Measurements from ENCODE around the gene AEBP2.
"Not testable (repeated sequence)": the region's sequence is repeated elsewhere in the genome, so short reads cannot be mapped to it uniquely, and the experiment has no call there.

AEBP2 gene

GRCh38 chr12:19458733-19459132 lies 19.4 kb downstream of the AEBP2 start:
- DNase-seq, result no peak

- DNase-seq, result no peak
These were observed 22.7 kb downstream of the AEBP2 start for GRCh38 chr12:19461999-19462398.

- DNase-seq, result no peak
These were observed 23.1 kb downstream of the AEBP2 start for GRCh38 chr12:19462406-19462805.

GRCh38 chr12:19464192-19464580 lies 24.9 kb downstream of the AEBP2 start:
- no peak for DNase-seq

- no peak for DNase-seq
These were observed 26.4 kb downstream of the AEBP2 start for GRCh38 chr12:19465711-19466110.

GRCh38 chr12:19474147-19474546 lies 34.9 kb downstream of the AEBP2 start:
- no peak for DNase-seq

- not testable (repeated sequence) for DNase-seq
These were observed 36.7 kb downstream of the AEBP2 start for GRCh38 chr12:19475884-19476505.

GRCh38 chr12:19477071-19477470 lies 37.8 kb downstream of the AEBP2 start:
- no peak for DNase-seq

- no peak for DNase-seq
These were observed 41.2 kb downstream of the AEBP2 start for GRCh38 chr12:19480459-19480858.

GRCh38 chr12:19482036-19482435 lies 42.7 kb downstream of the AEBP2 start:
- no peak for DNase-seq

GRCh38 chr12:19482551-19483109 lies 43.3 kb downstream of the AEBP2 start:
- DNase-seq, result no peak

- no peak for DNase-seq
These were observed 44.4 kb downstream of the AEBP2 start for GRCh38 chr12:19483727-19484126.

GRCh38 chr12:19484738-19485137 lies 45.4 kb downstream of the AEBP2 start:
- no peak for DNase-seq

GRCh38 chr12:19485240-19485639 lies 45.9 kb downstream of the AEBP2 start:
- no peak for DNase-seq

- DNase-seq, result no peak
These were observed 49.9 kb downstream of the AEBP2 start for GRCh38 chr12:19489168-19489567.

- DNase-seq, result no peak
These were observed 51.6 kb downstream of the AEBP2 start for GRCh38 chr12:19490908-19491307.

GRCh38 chr12:19491863-19492262 lies 52.6 kb downstream of the AEBP2 start:
- DNase-seq, result no peak

- DNase-seq, result no peak
These were observed 57.1 kb downstream of the AEBP2 start for GRCh38 chr12:19496219-19496878.

GRCh38 chr12:19498099-19498498 lies 58.8 kb downstream of the AEBP2 start:
- no peak for DNase-seq

GRCh38 chr12:19499030-19499429 lies 59.7 kb downstream of the AEBP2 start:
- no peak for DNase-seq

GRCh38 chr12:19506497-19506896 lies 67.2 kb downstream of the AEBP2 start:
- no peak for DNase-seq

- DNase-seq, result no peak
These were observed 68.5 kb downstream of the AEBP2 start for GRCh38 chr12:19507823-19508222.

- DNase-seq, result no peak
These were observed 71.2 kb downstream of the AEBP2 start for GRCh38 chr12:19510461-19510860.

- no peak for DNase-seq
These were observed 75.9 kb downstream of the AEBP2 start for GRCh38 chr12:19515179-19515578.

GRCh38 chr12:19517583-19517982 lies 78.3 kb downstream of the AEBP2 start:
- no peak for DNase-seq

Measured in cerebellar nuclear complex (tissue), 1 donor.